ENCODE data around the gene NOS2.
A peak's percentile ranks its signal among the peaks of the same experiment; 100 is the strongest.

The NOS2 gene

GRCh38 chr17:27819145-27819544 lies 18.8 kb upstream of the NOS2 start:
- DNase-seq (ENCODE audit: low read depth in 2 of 2), result no peak

DNA sequence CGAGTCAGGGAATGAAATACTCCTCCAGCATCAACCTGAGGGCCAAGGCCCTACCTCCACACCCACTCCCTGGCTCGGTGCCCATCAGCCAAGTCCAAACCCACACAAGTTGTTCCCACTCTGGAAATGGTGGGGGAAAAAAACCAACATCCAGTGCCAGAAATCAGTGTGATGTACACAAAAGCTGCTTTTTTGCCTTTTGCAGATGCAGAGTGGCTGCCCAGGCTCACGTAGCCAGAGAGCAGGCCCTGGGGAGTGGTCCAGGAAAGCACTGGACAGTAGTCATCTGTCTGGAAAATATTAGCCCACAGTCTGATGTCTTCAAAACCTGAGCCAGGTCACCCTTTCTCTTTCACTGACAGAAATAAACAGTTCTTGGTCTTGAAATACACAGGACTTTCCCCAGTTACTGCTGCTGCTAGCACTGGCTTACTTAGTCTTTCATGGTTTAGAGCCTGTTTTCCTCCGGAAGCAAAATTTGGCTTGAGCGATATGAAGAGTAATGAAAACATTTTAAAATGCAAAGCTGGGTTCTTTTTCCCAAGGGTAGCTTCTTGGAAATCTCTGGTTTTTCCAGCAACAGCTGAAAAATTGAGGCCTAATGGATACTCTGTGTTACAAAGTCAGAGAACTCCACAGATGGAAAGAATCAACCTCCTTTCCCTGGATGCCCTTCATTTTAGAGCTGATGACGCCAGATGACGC lies 18.2 kb upstream of the NOS2 start:
- no peak for DNase-seq (ENCODE audit: low read depth in 2 of 2)

DNA sequence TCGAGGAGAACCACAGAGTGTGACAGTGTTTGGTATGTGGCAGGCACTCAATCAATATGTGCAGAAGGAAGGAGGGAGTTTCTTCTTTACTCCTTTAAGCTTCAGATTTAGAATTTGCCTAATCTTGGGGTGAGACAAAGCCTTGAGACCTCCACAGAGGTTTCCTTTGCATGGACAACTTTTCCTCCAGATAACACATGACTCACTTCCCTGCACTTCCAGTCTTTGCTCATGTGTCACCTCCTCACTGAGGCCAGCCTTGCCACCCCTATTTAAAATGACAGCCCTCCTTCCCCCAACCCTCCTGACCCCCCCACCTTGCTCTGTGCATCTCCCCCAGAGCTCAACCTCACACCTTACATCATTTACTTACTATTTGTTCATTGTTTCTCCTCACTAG lies 17.4 kb upstream of the NOS2 start:
- DNase-seq (ENCODE audit: low read depth in 2 of 2), result no peak

- no peak for DNase-seq (ENCODE audit: low read depth in 2 of 2)
Observed at GRCh38 chr17:27816946-27817345, 16.6 kb upstream of the NOS2 start.

GRCh38 chr17:27811961-27812360 lies 11.6 kb upstream of the NOS2 start:
- DNase-seq (ENCODE audit: low read depth in 2 of 2), result no peak

GRCh38 chr17:27810902-27811557 lies 10.7 kb upstream of the NOS2 start:
- DNase-seq (ENCODE audit: low read depth in 2 of 2), result no peak

DNA sequence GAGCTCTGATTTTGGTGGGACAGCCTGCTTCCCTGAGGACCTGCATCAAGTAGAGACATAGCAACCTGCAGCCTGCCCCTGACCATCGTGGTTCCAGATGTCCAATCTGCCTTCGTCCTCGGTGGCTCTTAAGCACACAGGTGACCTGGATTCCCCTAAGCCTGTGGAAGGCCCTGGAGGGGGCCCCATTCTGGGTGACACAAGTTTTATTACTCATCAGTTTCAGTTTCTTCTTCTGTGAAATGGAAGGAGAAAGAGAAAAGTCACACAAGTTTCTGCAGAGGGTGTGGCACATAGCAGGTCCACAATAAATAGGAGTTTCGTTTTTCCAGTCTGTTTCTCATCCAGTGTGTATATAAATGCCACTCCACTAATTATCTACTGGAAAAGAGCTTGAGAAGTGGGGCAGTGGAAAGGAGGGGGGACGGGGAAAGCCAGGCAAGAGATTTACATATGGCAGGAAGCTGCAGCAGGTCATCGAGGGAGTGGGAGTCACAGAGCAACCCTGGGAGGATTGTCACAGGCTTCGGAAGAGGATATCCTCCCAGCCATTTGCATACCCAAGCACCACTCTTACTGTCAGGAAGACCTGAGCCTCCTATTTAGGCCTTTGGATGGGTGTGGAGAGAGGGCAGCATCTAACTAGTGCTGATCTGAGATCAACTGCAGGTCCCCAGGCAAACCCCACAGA lies 10.0 kb upstream of the NOS2 start:
- DNase-seq (ENCODE audit: low read depth in 2 of 2), result peak; percentile 20 to 25

- DNase-seq (ENCODE audit: low read depth in 2 of 2), result no peak
Observed at GRCh38 chr17:27809555-27809954, 9.2 kb upstream of the NOS2 start.

DNA sequence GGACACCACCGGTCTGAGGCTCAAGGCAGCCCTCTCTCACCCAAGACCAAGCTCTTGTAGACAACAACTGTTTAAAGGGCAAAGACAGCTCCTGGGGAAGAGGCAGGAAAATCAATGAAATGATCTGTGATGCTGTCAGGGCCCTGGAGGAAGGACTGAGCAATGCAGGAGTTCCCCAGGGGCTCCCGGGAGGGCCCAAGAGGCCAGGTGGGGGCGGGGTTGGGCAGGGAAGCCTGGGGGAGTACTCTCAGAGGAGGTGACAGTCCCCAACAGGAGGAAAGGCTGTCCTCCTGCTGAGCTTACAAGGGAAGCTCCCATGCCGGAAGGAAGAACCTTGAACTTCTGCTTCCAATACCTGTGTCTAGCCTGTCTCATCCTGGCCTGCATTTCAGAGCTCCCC lies 8.3 kb upstream of the NOS2 start:
- peak in 1 of 2 donors; percentile 21 for DNase-seq (ENCODE audit: low read depth in 2 of 2)

DNA sequence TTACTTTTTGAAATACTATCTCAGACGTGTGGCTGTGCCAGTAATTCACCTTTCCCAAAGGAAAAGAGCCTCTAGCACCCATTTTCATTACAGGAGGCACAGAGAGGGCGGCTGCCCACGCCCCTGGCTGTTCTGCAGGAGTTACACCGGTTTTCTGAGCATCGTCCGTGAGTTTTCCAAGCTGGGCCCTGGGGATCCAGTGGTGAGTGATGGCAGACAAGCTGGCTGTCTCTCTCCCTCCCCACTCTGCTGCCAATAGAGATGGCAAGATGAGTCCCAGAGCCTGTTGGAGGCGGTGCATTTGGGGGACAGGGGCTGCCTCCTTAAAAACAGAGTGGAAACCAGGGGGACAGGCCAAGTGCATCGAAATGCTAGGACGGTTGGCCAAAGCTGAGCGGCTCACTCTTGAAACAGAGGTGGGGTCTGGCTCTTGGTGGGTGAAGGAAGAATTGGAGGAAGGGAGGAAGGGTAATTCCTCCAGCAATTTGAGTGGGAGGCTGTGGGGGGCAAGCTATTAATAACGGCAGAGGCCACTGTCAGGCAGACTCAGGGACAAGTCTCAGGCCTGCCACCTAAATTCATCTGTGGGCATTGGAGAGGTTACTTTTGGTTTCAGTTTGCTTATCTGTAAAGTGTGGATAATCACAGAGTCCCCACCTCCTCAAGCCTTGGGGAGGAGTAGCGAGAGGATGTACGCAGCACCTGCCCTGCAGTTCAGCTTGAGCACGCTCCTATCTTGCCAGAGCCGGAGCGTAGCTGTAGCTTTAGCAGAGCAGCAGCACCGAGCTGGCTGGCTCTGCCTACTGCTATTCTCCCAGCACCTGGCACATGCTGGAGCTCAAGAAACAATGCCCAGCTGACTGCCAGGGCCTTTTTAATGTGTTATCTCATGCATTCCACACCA lies 7.5 kb upstream of the NOS2 start:
- peak; percentile 43 to 49 for DNase-seq (ENCODE audit: low read depth in 2 of 2)

GRCh38 chr17:27805520-27806146 lies 5.3 kb upstream of the NOS2 start:
- DNase-seq (ENCODE audit: low read depth in 2 of 2), result peak; percentile 62 to 72

- no peak for DNase-seq (ENCODE audit: low read depth in 2 of 2)
Observed at GRCh38 chr17:27804113-27804512, 3.8 kb upstream of the NOS2 start.

DNA sequence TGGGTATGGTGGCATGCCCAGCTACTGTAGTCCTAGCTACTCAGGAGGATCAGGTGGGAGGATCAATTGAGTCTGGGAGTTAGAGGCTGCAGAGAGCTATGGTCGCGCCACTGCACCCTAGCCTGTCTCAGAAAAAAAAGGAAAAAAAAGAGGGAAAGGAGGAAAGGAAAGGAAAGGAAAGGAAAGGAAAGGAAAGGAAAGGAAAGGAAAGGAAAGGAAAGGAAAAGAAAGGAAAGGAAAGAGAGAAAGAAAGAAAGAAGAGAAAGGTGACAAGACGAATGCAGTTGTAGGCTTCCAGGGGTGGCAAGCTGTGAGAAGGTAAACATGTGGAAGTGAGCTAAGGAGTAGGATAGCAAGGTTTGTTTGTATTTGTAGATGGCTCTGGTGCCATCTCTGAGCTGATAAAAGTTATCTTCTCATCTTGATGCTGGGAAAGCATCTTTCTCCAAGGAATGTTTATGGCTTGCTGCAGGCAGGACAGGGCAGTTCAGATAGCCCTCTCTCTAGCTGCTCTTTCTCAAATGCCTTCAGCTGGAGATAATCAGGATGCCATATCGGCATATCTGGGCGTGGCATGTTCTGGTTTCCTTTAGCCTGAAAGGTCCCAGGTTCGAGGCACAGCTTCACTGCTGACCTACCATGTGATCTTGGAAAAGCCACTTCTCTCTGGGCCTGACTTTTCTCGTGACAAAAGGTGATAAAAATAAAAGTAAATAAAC lies 2.8 kb upstream of the NOS2 start:
- no peak for DNase-seq (ENCODE audit: low read depth in 2 of 2)

DNA sequence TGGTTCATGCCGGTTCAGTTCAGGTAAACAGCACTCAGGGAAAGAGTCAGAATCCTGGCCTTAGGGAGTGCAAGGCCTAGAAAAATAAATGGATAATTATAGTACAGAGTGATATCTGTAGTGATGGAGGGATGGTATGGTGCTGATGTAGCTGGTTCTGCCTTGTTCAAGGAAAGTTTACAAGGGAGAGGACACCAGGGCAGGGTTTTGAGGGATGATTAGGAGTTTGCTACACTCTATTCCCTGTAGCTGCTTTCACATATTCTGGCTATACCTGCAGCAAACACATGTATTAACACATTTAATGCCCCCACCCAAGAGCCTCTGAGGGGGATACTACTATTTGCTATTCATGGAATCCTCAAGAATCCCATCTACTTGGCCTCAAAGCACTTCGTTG lies 1.7 kb upstream of the NOS2 start:
- no peak for DNase-seq (ENCODE audit: low read depth in 2 of 2)

- DNase-seq (ENCODE audit: low read depth in 2 of 2), result no peak
Observed at GRCh38 chr17:27798376-27798775, 2.0 kb downstream of the NOS2 start.

GRCh38 chr17:27797390-27798091 lies 2.8 kb downstream of the NOS2 start:
- no peak for DNase-seq (ENCODE audit: low read depth in 2 of 2)

- DNase-seq (ENCODE audit: low read depth in 2 of 2), result no peak
Observed at GRCh38 chr17:27793906-27794569, 6.3 kb downstream of the NOS2 start.

DNA sequence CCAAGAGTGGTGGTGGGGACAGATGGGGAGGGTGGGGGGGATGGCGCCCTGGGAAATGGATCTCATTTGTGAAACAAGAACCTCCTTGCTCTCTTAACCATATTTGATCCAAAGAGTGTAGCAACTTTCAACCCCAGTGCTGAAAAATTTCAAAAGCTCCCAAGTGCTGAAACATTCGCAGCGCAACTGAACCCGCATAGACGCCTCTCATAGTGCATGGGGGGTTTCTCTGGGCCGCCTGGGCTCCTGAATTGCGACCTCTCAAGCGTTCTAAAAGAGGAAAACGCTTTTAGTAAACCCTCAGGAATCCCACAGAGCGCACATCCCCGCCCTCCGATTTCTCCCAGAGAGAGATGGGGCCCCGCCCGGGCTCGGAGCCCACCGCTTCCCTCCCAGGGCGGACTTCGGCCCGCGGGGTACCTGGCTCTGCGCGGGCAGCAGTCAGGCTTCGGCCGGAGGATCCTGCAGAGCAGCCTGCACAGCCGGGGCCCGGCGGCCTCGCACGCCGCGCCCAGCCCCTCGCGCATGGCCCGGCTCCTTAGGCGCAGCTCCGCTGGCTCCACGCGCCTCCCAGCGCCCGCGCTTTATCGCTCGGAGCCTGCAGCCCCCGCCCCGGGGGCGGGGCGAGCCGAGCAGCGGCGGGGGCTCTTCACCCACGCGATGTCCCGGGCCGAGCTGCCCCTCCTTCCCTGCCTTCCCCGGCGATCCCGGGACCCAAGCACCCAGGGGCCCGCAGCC lies 7.0 kb downstream of the NOS2 start:
- DNase-seq (ENCODE audit: low read depth in 2 of 2), result no peak

GRCh38 chr17:27792095-27792494 lies 8.2 kb downstream of the NOS2 start:
- DNase-seq (ENCODE audit: low read depth in 2 of 2), result no peak
